Measurements from ENCODE around the gene LZTS3. TPM values are rescaled to one million over a fixed set of nuclear protein-coding genes. Genes with fewer than 3 reads are reported as not detected.
A peak's percentile ranks its signal among the peaks of the same experiment; 100 is the strongest.

The LZTS3 gene
- total and polyA plus RNA-seq, 2 of the 13 experiments (the other 11 are each of a cell fraction or from before 2014, with no cell fraction given), result 10.1 to 31.3 TPM

DNA sequence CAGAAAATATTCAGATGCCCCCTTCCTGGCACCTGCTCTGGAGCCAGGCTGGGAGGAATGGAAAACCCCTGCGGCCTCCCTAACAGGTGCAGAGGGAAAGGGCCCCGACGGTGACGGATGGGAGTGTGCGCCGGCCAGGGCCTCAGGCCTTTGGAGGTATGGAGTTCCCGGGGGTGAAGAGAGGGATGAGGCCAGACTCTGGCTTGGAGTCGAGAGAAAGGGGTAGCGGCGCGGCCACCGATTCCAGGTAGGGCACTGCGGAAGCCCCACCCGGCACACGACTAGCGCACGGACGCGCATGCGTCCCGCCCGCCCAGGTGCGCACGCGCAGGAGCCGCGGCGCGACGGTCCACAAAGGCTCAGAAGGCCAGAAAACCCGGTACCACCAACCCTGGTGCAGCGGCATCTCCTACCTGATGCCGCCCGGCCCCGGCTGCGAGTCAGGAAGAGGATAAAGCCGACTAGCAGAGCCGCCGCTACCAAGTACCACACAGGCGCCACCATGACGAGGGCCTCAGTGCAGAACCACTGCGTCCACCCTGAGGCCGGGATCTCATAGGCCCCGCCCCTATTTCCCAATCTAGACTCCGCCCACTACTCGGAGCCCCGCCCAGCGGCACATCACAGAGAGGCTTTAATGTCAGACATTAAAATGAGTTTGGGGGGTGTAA, 30.9 kb upstream of the LZTS3 start, which contains the start of gene DDRGK1 (continued):
- TF ChIP-seq, protein P1, sequence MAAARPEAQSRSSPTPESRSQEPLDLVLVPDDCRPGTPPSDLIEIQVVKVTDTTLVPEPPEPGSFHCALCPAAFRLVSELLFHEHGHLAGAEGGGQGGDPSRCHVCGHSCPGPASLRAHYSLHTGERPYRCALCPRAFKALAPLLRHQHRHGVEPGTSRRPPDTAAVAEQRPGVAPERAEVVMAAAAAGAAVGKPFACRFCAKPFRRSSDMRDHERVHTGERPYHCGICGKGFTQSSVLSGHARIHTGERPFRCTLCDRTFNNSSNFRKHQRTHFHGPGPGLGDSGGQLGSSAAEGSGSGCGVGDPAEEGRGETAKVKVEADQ (CRISPR knock-in tag; IDR thresholded peaks at IDR 0.05; ENCODE audit: borderline replicate concordance), result peak; percentile 96
- TF ChIP-seq ZNF567 (CRISPR knock-in tag; IDR thresholded peaks at IDR 0.05; ENCODE audit: borderline replicate concordance) (no peak), DNMT1 (CRISPR knock-in tag; IDR thresholded peaks at IDR 0.05) (peak; percentile 88), ZNF572 (CRISPR knock-in tag; IDR thresholded peaks at IDR 0.05) (peak; percentile 42; the same call in 1 of the 2 replicates), ZNF326 (CRISPR knock-in tag; IDR thresholded peaks at IDR 0.05; ENCODE audit: borderline replicate concordance) (0 out of 2 replicates have a peak, but pooled peaks have one; percentile 79), POLR2A (IDR thresholded peaks at IDR 0.05; ENCODE audit: insufficient read depth in 1 of 2, low read depth in 2 of 2, low read length in 2 of 2) (peak; percentile 96), SMAD9 (CRISPR knock-in tag; IDR thresholded peaks at IDR 0.05) (peak; percentile 92), ZNF670 (CRISPR knock-in tag; IDR thresholded peaks at IDR 0.05; ENCODE audit: borderline replicate concordance) (no peak), KDM5A (IDR thresholded peaks at IDR 0.05; ENCODE audit: borderline replicate concordance, low read length) (peak; percentile 84; the same call in 1 of the 2 replicates), HNF4G (IDR thresholded peaks at IDR 0.05; ENCODE audit: borderline replicate concordance, low read depth, low read length) (no peak), HNF4G (CRISPR knock-in tag; IDR thresholded peaks at IDR 0.05; ENCODE audit: borderline replicate concordance, low read depth) (0 out of 2 replicates have a peak, but pooled peaks have one; percentile 23), NCOA1 (CRISPR knock-in tag; IDR thresholded peaks at IDR 0.05) (peak; percentile 99), EHMT2 (IDR thresholded peaks at IDR 0.05; ENCODE audit: borderline replicate concordance, low read depth, low read length) (no peak), MAFK (conservative IDR thresholded peaks at IDR 0.05 in 1 of 2, IDR thresholded peaks at IDR 0.05 in 1 of 2; ENCODE audit: low read length in 2 of 2) (no peak), HMGA1 (CRISPR knock-in tag; conservative IDR thresholded peaks at IDR 0.05) (no peak), IRF2 (CRISPR knock-in tag; IDR thresholded peaks at IDR 0.05) (peak; percentile 87), ARNT (IDR thresholded peaks at IDR 0.05) (no peak), TBP (CRISPR knock-in tag; IDR thresholded peaks at IDR 0.05) (no peak), MTF2 (CRISPR knock-in tag; IDR thresholded peaks at IDR 0.05; ENCODE audit: borderline replicate concordance) (peak; percentile 95), ZNF841 (CRISPR knock-in tag; IDR thresholded peaks at IDR 0.05; ENCODE audit: borderline replicate concordance) (no peak), TCF7L2 (IDR thresholded peaks at IDR 0.05; ENCODE audit: low read depth, low read length) (no peak), NFRKB (IDR thresholded peaks at IDR 0.05) (no peak), SPEN (CRISPR knock-in tag; IDR thresholded peaks at IDR 0.05; ENCODE audit: low read depth) (peak; percentile 96), HDAC6 (IDR thresholded peaks at IDR 0.05; ENCODE audit: low read depth, low read length) (0 out of 2 replicates have a peak, but pooled peaks have one; percentile 32), EEA1 (CRISPR knock-in tag; IDR thresholded peaks at IDR 0.05; ENCODE audit: borderline replicate concordance) (peak; percentile 96; the same call in 1 of the 2 replicates)
- TF ChIP-seq, protein P2, sequence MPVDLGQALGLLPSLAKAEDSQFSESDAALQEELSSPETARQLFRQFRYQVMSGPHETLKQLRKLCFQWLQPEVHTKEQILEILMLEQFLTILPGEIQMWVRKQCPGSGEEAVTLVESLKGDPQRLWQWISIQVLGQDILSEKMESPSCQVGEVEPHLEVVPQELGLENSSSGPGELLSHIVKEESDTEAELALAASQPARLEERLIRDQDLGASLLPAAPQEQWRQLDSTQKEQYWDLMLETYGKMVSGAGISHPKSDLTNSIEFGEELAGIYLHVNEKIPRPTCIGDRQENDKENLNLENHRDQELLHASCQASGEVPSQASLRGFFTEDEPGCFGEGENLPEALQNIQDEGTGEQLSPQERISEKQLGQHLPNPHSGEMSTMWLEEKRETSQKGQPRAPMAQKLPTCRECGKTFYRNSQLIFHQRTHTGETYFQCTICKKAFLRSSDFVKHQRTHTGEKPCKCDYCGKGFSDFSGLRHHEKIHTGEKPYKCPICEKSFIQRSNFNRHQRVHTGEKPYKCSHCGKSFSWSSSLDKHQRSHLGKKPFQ (CRISPR knock-in tag; IDR thresholded peaks at IDR 0.05; ENCODE audit: insufficient replicate concordance), result peak; percentile 71
- TF ChIP-seq, protein P3, sequence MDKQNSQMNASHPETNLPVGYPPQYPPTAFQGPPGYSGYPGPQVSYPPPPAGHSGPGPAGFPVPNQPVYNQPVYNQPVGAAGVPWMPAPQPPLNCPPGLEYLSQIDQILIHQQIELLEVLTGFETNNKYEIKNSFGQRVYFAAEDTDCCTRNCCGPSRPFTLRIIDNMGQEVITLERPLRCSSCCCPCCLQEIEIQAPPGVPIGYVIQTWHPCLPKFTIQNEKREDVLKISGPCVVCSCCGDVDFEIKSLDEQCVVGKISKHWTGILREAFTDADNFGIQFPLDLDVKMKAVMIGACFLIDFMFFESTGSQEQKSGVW (CRISPR knock-in tag; IDR thresholded peaks at IDR 0.05; ENCODE audit: borderline replicate concordance), result peak; percentile 90
- TF ChIP-seq, protein P4, sequence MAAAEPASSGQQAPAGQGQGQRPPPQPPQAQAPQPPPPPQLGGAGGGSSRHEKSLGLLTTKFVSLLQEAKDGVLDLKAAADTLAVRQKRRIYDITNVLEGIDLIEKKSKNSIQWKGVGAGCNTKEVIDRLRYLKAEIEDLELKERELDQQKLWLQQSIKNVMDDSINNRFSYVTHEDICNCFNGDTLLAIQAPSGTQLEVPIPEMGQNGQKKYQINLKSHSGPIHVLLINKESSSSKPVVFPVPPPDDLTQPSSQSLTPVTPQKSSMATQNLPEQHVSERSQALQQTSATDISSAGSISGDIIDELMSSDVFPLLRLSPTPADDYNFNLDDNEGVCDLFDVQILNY (CRISPR knock-in tag; conservative IDR thresholded peaks at IDR 0.05), result peak; percentile 66
